Brain microvascular endothelial cell (primary cell): ENCODE measurements around the gene STK4.

Source experiments
- DNase-seq: peaks from one replicate; pipeline ENCODE4 v3.0.0-alpha.2; 2020
- H3K27ac ChIP-seq: fragments of 250-450 bp; sonication (Bioruptor Pico); 2 replicates; pipeline ENCODE4 v1.5.1; 2020; ENCODE audit warnings: mild to moderate bottlenecking, moderate library complexity
- H3K27me3 ChIP-seq: fragments of 250-450 bp; sonication (Bioruptor Pico); replicated peaks from 2 replicates; pipeline ENCODE4 v1.5.1; 2020; ENCODE audit warnings: mild to moderate bottlenecking
- H3K36me3 ChIP-seq: fragments of 250-450 bp; sonication (Bioruptor Pico); replicated peaks from 2 replicates; pipeline ENCODE4 v1.5.1; 2020; ENCODE audit warnings: mild to moderate bottlenecking
- H3K4me3 ChIP-seq: 2 replicates; pipeline ENCODE4 v1.5.1; 2011; ENCODE audit warnings: low read depth, mild to moderate bottlenecking, control low read depth, low read length, moderate library complexity
- in situ Hi-C: cut with HindIII; loops from 2 replicates; pipeline ENCODE4 v1.10.0; 2017; ENCODE audit warnings: low sequenced_read_pairs, low pct_ligation_motif_present
- TF ChIP-seq, protein P1 (sequence below): IDR thresholded peaks from 2 replicates; pipeline ENCODE4 v1.5.1; 2011; ENCODE audit warnings: low read depth, mild to moderate bottlenecking, moderate library complexity, low read length, control low read depth, inconsistent platforms; ENCODE audit errors: missing control alignments

The STK4 gene

DNA sequence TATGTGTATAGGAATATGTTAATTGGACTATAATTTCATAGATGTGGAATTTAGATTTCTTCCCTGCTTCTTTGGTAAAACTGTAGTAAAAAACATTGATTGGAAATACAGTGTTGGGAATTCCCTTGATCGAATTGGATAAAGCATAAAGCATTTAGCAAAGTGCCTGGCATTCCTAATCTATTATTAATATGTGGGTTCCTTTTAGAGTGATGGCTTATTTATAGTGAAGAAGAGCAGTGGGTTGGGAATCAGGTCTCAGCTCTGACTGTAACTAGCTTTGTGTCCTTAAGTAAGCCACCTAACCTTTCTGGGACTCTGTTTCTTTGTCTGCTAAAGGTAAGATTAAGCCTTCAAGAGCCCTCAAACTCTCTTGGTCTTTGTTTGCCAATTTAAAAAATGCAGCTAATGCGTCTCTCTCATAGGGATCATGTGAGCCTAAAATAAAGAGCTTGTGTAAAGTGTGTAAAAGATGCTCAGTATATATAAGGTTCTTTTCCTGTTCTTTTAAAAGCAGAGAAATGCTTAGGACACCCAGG lies 81.3 kb downstream of the STK4 start:
- Histone ChIP-seq H3K4me3 (no peak overlapping the region), H3K36me3 (no peaks in the 10 kb centered on the region), H3K27me3 (no peaks in the 10 kb centered on the region), H3K27ac (no peak overlapping the region)
- no peak for DNase-seq
- TF ChIP-seq, protein P1, sequence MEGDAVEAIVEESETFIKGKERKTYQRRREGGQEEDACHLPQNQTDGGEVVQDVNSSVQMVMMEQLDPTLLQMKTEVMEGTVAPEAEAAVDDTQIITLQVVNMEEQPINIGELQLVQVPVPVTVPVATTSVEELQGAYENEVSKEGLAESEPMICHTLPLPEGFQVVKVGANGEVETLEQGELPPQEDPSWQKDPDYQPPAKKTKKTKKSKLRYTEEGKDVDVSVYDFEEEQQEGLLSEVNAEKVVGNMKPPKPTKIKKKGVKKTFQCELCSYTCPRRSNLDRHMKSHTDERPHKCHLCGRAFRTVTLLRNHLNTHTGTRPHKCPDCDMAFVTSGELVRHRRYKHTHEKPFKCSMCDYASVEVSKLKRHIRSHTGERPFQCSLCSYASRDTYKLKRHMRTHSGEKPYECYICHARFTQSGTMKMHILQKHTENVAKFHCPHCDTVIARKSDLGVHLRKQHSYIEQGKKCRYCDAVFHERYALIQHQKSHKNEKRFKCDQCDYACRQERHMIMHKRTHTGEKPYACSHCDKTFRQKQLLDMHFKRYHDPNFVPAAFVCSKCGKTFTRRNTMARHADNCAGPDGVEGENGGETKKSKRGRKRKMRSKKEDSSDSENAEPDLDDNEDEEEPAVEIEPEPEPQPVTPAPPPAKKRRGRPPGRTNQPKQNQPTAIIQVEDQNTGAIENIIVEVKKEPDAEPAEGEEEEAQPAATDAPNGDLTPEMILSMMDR: no peak
- in situ Hi-C loops: no loop called here

DNA sequence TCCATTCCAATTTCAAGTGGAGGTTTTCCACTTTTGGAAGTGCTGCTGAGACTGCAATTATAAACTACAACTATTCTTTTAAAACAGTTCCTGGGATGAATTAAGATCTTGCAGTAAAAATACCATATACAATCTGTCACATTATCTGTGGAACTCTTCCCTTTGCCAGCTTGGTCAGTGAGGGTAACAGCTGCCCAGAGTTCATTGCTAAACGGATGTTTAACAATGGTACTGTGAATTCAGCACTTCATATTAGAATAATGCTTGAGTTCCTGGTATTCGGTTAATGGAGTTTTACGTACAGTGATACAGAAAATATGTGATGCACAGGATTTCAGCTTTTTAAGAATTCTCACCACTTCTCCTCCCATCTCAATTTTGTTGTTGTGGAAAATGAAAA lies 83.1 kb downstream of the STK4 start:
- in situ Hi-C loops: no loop called here
- Histone ChIP-seq H3K4me3 (no peak overlapping the region), H3K27ac (no peak overlapping the region), H3K27me3 (no peaks in the 10 kb centered on the region), H3K36me3 (no peaks in the 10 kb centered on the region)
- DNase-seq: no peak
- TF ChIP-seq, protein P1: no peak

DNA sequence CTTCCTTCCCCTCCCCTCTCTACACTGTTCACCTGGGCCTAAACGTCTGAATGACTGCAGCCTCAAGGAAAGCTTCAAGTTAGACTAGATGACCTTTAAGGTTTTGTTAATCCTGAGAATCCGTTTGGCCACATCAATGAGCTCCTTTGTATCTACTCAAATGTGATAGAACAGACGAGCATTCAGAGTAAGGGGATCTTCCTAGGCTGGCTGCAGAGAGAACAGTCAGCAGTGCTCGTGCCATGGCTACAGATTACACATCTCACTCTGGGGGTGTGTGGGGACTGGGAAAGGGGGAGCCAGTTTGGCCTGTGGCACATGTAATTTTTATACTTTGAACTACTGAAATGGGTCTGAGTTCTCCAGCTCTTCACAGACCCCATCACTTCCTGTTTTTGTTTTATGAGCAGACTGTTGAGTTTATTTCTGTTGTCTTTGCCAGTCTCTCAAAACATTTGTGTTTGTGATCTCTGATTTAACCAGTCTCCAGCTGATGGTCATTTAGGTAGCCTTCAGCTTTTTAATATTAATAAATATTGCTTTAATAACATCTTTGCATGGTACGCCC lies 83.7 kb downstream of the STK4 start:
- no peak for DNase-seq
- Histone ChIP-seq H3K27ac (no peak overlapping the region), H3K36me3 (no peaks in the 10 kb centered on the region), H3K4me3 (no peak overlapping the region), H3K27me3 (no peaks in the 10 kb centered on the region)
- in situ Hi-C loops: no loop called here
- TF ChIP-seq, protein P1: no peak

DNA sequence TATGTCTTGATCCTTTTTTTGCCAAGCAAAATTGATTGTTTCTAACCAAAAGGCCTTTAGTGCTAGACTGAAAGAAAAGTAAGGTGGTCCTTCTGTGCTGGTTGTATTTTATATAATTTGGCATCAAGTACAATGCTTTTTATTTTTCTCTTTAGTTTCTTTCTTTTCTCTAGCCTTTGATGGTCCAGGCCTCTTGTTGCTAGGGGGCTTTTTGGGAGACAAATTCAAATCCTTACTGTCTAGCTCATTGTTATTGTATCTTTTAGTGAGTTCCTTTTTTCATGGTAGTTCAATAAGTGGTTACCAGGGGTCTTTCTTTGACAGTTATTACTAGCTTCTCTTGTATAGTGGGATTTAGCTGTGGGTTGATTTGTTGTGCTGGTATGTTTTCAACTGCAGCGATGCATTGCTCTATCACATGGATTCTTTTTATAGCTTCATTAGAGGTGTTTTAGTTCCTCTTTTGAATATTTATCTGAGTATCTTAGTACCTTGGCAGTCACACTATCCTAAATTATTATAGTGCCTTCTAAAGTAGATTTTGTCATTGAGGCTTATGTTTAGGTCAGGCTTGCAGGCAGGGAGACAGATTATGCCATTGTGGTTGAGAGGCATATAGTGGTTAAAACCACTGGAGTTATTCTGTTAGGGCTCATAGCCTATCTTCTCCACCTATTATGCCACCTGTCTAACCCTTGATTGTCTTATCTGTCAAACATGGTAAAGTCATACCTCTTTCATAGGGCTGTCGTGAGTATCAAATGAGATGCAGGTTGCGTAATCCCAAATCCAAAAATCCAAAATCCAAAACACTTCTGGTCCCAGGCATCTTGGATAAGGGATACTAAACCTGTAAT lies 85.1 kb downstream of the STK4 start:
- no peaks in the 10 kb centered on the region for H3K36me3 ChIP-seq
- no peaks in the 10 kb centered on the region for H3K27me3 ChIP-seq
- no peak for DNase-seq
- no peak overlapping the region for H3K4me3 ChIP-seq
- TF ChIP-seq, protein P1: no peak
- no peak overlapping the region for H3K27ac ChIP-seq
- in situ Hi-C loops: no loop called here

DNA sequence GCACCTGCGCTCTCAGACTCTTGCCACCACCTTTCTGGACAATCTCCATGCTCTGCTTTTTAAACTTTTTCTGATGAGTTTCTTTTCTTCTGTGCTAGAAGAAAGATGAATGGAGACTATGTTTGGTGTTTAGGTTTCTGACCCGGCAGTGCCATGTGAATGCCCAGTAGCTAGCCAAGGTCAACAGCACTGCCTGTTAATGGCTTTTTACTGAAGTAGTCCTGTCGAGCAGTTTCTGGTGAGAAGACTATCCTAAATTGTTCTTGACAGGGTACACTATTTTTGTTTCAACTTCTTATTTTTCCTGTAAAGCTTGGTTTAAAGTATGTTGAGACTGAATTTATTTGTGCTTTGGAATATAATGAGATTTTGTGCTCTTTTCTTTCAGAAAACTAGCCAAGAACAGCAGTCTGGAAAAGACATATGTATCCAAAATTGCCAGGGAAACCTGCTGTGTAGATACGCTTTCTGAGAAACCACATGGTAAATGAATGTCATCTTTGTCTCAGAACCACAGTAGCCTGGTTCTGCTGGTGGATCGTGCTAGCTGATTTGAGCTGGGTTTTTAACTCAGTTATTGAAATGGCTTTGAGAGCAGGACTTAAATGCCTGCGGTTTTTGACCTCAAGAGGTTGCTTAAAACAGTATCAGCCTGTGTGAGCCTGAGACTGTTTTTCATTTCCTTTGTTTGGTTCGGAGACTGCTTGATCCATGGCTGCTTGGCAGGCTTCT lies 86.6 kb downstream of the STK4 start:
- no peaks in the 10 kb centered on the region for H3K27me3 ChIP-seq
- TF ChIP-seq, protein P1: no peak
- no peaks in the 10 kb centered on the region for H3K36me3 ChIP-seq
- peak; percentile 65 for DNase-seq
- H3K4me3 ChIP-seq: no peak overlapping the region
- peak overlapping the region; percentile 62 for H3K27ac ChIP-seq
- in situ Hi-C loops: no loop called here
